ENCODE measurements around the gene RPTOR.

GRCh38 chr17:80657561-80657960 is 112.9 kb downstream of the RPTOR start:
- TF ChIP-seq POLR2AphosphoS5 (IDR thresholded peaks at IDR 0.05; ENCODE audit: low read depth) (no peak), CTCF (IDR thresholded peaks at IDR 0.05; ENCODE audit: insufficient read depth, low read length) (no peak)
